GM23338 (cell line): ENCODE data around the gene TYROBP. TPM values are rescaled to one million over a fixed set of nuclear protein-coding genes. Genes with fewer than 3 reads are reported as not detected.

Experiments used
- ATAC-seq: fragments of 200-7000 bp; cut with Tn5 transposase; 3 replicates; pipeline ENCODE4 v1.9.1; 2020
- DNase-seq: peaks from one replicate; pipeline ENCODE4 v3.0.0-alpha.2; 2015; ENCODE audit warnings: low spot score
- H2AFZ ChIP-seq: fragments of 200-600 bp; sonication (generic); 2 replicates; pipeline ENCODE4 v1.8.0; 2016; ENCODE audit warnings: antibody characterized with exemption, mild to moderate bottlenecking, moderate library complexity
- H3F3A ChIP-seq: fragments of 200-600 bp; sonication (generic); replicated peaks from 2 replicates; pipeline ENCODE4 v1.8.0; 2017; ENCODE audit warnings: antibody characterized with exemption, mixed run types, low read depth
- H3K27ac ChIP-seq: fragments of 200-600 bp; sonication (generic); 2 replicates; pipeline ENCODE4 v1.6.1; 2016; ENCODE audit warnings: low read depth
- H3K27me3 ChIP-seq: fragments of 200-600 bp; sonication (generic); 2 replicates; pipeline ENCODE4 v1.8.0; 2016; ENCODE audit warnings: mild to moderate bottlenecking, mixed run types, moderate library complexity; ENCODE audit not compliant: insufficient read depth
- H3K36me3 ChIP-seq: fragments of 200-600 bp; sonication (generic); 2 replicates; pipeline ENCODE4 v1.8.0; 2016; ENCODE audit warnings: mild to moderate bottlenecking; ENCODE audit not compliant: insufficient read depth
- H3K4me1 ChIP-seq: fragments of 200-600 bp; sonication (generic); 2 replicates; pipeline ENCODE4 v1.8.0; 2016; ENCODE audit warnings: mild to moderate bottlenecking, moderate library complexity; ENCODE audit not compliant: insufficient read depth
- H3K4me2 ChIP-seq: fragments of 200-600 bp; sonication (generic); 2 replicates; pipeline ENCODE4 v1.7.1; 2017; ENCODE audit warnings: mixed run types
- H3K4me3 ChIP-seq: fragments of 200-600 bp; sonication (generic); 2 replicates; pipeline ENCODE4 v1.6.1; 2016; ENCODE audit warnings: mixed run types
- H3K79me2 ChIP-seq: fragments of 200-600 bp; sonication (generic); replicated peaks from 2 replicates; pipeline ENCODE4 v1.8.0; 2017; ENCODE audit warnings: mild to moderate bottlenecking; ENCODE audit not compliant: insufficient read depth
- H3K9me2 ChIP-seq: fragments of 200-600 bp; sonication (generic); 2 replicates; pipeline ENCODE4 v1.8.0; 2017; ENCODE audit not compliant: insufficient read depth
- H4K20me1 ChIP-seq: fragments of 200-600 bp; sonication (generic); replicated peaks from 2 replicates; pipeline ENCODE4 v1.8.0; 2017; ENCODE audit warnings: mild to moderate bottlenecking; ENCODE audit not compliant: insufficient read depth
- H3K27ac Mint-ChIP-seq: 2 replicates; pipeline ENCODE4 v1.8.0; 2020; ENCODE audit warnings: inconsistent platforms, mild to moderate bottlenecking, moderate library complexity, mixed read lengths
- H3K27me3 Mint-ChIP-seq: 3 replicates; pipeline ENCODE4 v1.8.0; 2022; ENCODE audit warnings: low read depth, mild to moderate bottlenecking, moderate library complexity, mixed read lengths, inconsistent platforms; ENCODE audit not compliant: insufficient read depth, poor library complexity
- H3K36me3 Mint-ChIP-seq: 3 replicates; pipeline ENCODE4 v1.8.0; 2021; ENCODE audit warnings: low read depth, mild to moderate bottlenecking, inconsistent platforms, moderate library complexity, mixed read lengths
- H3K4me1 Mint-ChIP-seq: 3 replicates; pipeline ENCODE4 v1.8.0; 2020; ENCODE audit warnings: mild to moderate bottlenecking, inconsistent platforms, mixed read lengths
- H3K4me3 Mint-ChIP-seq: 3 replicates; pipeline ENCODE4 v1.8.0; 2021; ENCODE audit warnings: moderate library complexity, mild to moderate bottlenecking, inconsistent platforms, mixed read lengths
- H3K9me3 Mint-ChIP-seq: 3 replicates; pipeline ENCODE4 v1.8.0; 2020; ENCODE audit warnings: moderate library complexity, mild to moderate bottlenecking, inconsistent platforms, mixed read lengths
- CREB1 ChIP-seq: fragments of 250-450 bp; sonication (Bioruptor Pico); IDR thresholded peaks from 2 replicates; pipeline ENCODE4 v1.5.0; 2020; ENCODE audit warnings: low read depth, mild to moderate bottlenecking, moderate library complexity
- CTCF ChIP-seq, 2 experiments: fragments of 200-600 bp in 1 of 2; sonication (generic) in 1 of 2; conservative IDR thresholded peaks; 2 replicates each; pipeline versions ENCODE4 v1.5.1 to v1.6.1; 2016 to 2017; ENCODE audit warnings: antibody characterized with exemption in 2 of 2, low read depth in 2 of 2, mild to moderate bottlenecking in 2 of 2, moderate library complexity in 1 of 2
- EZH2 ChIP-seq: fragments of 200-600 bp; sonication (generic); IDR thresholded peaks from one replicate; pipeline ENCODE4 v1.8.0; 2017; ENCODE audit warnings: antibody characterized with exemption, mild to moderate bottlenecking, low read depth; ENCODE audit not compliant: unreplicated experiment
- EZH2phosphoT487 ChIP-seq: fragments of 200-600 bp; sonication (generic); IDR thresholded peaks from one replicate; pipeline ENCODE4 v1.8.1; 2018; ENCODE audit warnings: antibody characterized with exemption; ENCODE audit not compliant: unreplicated experiment
- JUNB ChIP-seq: IDR thresholded peaks from one replicate; pipeline ENCODE4 v1.6.1; 2016; ENCODE audit warnings: antibody characterized with exemption; ENCODE audit not compliant: unreplicated experiment
- NANOG ChIP-seq: IDR thresholded peaks from 2 replicates; pipeline ENCODE4 v1.6.1; 2016; ENCODE audit warnings: antibody characterized with exemption, borderline replicate concordance
- POLR2AphosphoS5 ChIP-seq: IDR thresholded peaks from 2 replicates; pipeline ENCODE4 v1.6.1; 2016; ENCODE audit warnings: antibody characterized with exemption, low read depth
- STAT1 ChIP-seq: IDR thresholded peaks from one replicate; pipeline ENCODE4 v1.6.1; 2016; ENCODE audit warnings: antibody characterized with exemption; ENCODE audit not compliant: unreplicated experiment
- ZNF114 ChIP-seq: fragments of 250-450 bp; sonication (Bioruptor Pico); IDR thresholded peaks from 2 replicates; pipeline ENCODE4 v1.5.0; 2020; ENCODE audit warnings: mild to moderate bottlenecking, moderate library complexity
- ZNF331 ChIP-seq: fragments of 250-450 bp; sonication (Bioruptor Pico); IDR thresholded peaks from 2 replicates; pipeline ENCODE4 v1.5.0; 2020; ENCODE audit warnings: low read depth, mild to moderate bottlenecking, moderate library complexity
- polyA plus RNA-seq: library from polyadenylated mRNA; unstranded; fragments of >200 nt; fragmentation: Nextera tagmentation; extraction: Ambion mirVana; gene quantifications from 2 replicates; pipeline ENCODE4 v1.2.1, GENCODE V29; 2016
- total RNA-seq: library from RNA; depleted of rRNA; stranded (reverse); fragments of >200 nt; shearing (Covaris generic); gene quantifications from 2 replicates; pipeline ENCODE4 v1.2.3, GENCODE V29; 2014
- TF ChIP-seq, protein P1 (sequence below): IDR thresholded peaks from 2 replicates; pipeline ENCODE4 v1.6.1; 2016; ENCODE audit warnings: antibody characterized with exemption

The TYROBP gene
- total and polyA plus RNA-seq, 2 experiments from 2014 or later, result not detected

DNA sequence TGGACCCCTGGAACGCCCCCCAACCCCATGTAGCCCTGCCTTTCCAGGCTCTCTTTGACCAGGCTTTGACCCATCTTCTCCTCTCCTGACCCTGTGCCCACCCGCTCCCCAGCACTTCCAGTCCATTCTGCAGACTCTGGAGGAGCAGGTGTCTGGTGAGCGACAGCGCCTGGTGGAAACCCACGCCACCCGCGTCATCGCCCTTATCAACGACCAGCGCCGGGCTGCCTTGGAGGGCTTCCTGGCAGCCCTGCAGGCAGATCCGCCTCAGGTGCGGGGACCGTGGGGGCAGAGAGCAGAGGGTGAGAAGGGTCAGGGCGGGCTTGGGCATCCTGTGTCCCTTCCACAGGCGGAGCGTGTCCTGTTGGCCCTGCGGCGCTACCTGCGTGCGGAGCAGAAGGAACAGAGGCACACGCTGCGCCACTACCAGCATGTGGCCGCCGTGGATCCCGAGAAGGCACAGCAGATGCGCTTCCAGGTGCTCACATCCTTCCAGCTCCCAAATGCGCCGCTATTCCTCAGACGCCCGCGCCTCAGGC is 33.6 kb downstream of the TYROBP start:
- Histone ChIP-seq H3K4me1 (peaks cover 3% of the 10 kb centered on the region; the same call in 1 of the 2 replicates), H3K27me3 (0 out of 2 replicates have a peak, but pooled peaks cover 4% of the 10 kb centered on the region), H3K36me3 (no peaks in the 10 kb centered on the region), H3K4me2 (no peak overlapping the region), H3K27ac (no peak overlapping the region), H3K79me2 (no peaks in the 10 kb centered on the region), H3F3A (peaks cover 4% of the 10 kb centered on the region; the same call in 1 of the 2 replicates), H3K4me3 (no peak overlapping the region), H3K9me2 (no peaks in the 10 kb centered on the region), H2AFZ (no peak overlapping the region), H4K20me1 (no peaks in the 10 kb centered on the region)
- Mint-ChIP-seq H3K4me3 (no peak overlapping the region), H3K27me3 (peaks cover 26% of the 10 kb centered on the region), H3K9me3 (no peaks in the 10 kb centered on the region; the same call in 2 of the 3 replicates), H3K27ac (no peak overlapping the region), H3K36me3 (no peaks in the 10 kb centered on the region; the same call in 2 of the 3 replicates), H3K4me1 (peaks cover 25% of the 10 kb centered on the region)
- ATAC-seq (no peak), DNase-seq (no peak)
- TF ChIP-seq CTCF (conservative IDR thresholded peaks at IDR 0.05; ENCODE audit: low read depth in 2 of 2) (no peak), CREB1 (CRISPR knock-in tag) (no peak), ZNF331 (CRISPR knock-in tag) (no peak)

GRCh38 chr19:35872180-35872579 is 35.9 kb downstream of the TYROBP start:
- H4K20me1 ChIP-seq, result no peaks in the 10 kb centered on the region
- 0 out of 2 replicates have a peak overlapping the region, but pooled peaks have one; percentile 5 for H2AFZ ChIP-seq
- no peaks in the 10 kb centered on the region for H3K36me3 ChIP-seq
- no peaks in the 10 kb centered on the region for H3K9me2 ChIP-seq
- H3K4me3 Mint-ChIP-seq, result peak overlapping the region; percentile 26; the same call in 2 of the 3 replicates
- H3K4me2 ChIP-seq, result no peak overlapping the region
- peak overlapping the region; percentile 77 for H3K27ac Mint-ChIP-seq
- no peaks in the 10 kb centered on the region; the same call in 2 of the 3 replicates for H3K9me3 Mint-ChIP-seq
- H3K36me3 Mint-ChIP-seq, result no peaks in the 10 kb centered on the region; the same call in 2 of the 3 replicates
- peaks cover 11% of the 10 kb centered on the region for H3K27me3 ChIP-seq
- DNase-seq, result peak; percentile 63
- no peaks in the 10 kb centered on the region for H3K79me2 ChIP-seq
- peaks cover 15% of the 10 kb centered on the region; the same call in 1 of the 2 replicates for H3F3A ChIP-seq
- no peak overlapping the region for H3K27ac ChIP-seq
- TF ChIP-seq, protein P1, sequence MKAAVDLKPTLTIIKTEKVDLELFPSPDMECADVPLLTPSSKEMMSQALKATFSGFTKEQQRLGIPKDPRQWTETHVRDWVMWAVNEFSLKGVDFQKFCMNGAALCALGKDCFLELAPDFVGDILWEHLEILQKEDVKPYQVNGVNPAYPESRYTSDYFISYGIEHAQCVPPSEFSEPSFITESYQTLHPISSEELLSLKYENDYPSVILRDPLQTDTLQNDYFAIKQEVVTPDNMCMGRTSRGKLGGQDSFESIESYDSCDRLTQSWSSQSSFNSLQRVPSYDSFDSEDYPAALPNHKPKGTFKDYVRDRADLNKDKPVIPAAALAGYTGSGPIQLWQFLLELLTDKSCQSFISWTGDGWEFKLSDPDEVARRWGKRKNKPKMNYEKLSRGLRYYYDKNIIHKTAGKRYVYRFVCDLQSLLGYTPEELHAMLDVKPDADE, result peak; percentile 98
- TF ChIP-seq JUNB, result no peak
- peak; percentile 2; the same call in 1 of the 3 replicates for ATAC-seq
- peaks cover 29% of the 10 kb centered on the region for H3K27me3 Mint-ChIP-seq
- H3K4me3 ChIP-seq, result no peak overlapping the region
- H3K4me1 Mint-ChIP-seq, result peaks cover 23% of the 10 kb centered on the region
- H3K4me1 ChIP-seq, result peaks cover 12% of the 10 kb centered on the region

DNA sequence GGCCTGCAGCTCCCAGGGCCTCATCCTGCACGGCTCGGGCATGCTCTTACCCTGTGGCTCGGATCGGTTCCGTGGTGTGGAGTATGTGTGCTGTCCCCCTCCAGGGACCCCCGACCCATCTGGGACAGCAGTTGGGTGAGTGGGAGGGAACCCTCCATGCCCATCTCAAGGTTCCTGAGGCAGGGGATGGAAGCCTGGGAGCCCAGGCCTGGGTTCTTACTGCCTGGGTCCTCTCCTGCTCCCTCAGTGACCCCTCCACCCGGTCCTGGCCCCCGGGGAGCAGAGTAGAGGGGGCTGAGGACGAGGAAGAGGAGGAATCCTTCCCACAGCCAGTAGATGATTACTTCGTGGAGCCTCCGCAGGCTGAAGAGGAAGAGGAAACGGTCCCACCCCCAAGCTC is 36.5 kb downstream of the TYROBP start:
- peaks cover 29% of the 10 kb centered on the region for H3K27me3 Mint-ChIP-seq
- no peak overlapping the region for H3K4me3 ChIP-seq
- no peak overlapping the region for H3K4me3 Mint-ChIP-seq
- peaks cover 15% of the 10 kb centered on the region; the same call in 1 of the 2 replicates for H3F3A ChIP-seq
- H3K4me1 Mint-ChIP-seq, result peaks cover 23% of the 10 kb centered on the region
- H3K27me3 ChIP-seq, result peaks cover 16% of the 10 kb centered on the region
- H3K4me2 ChIP-seq, result no peak overlapping the region
- no peaks in the 10 kb centered on the region; the same call in 2 of the 3 replicates for H3K36me3 Mint-ChIP-seq
- ATAC-seq, result no peak
- no peaks in the 10 kb centered on the region for H4K20me1 ChIP-seq
- no peak for TF ChIP-seq CTCF (conservative IDR thresholded peaks at IDR 0.05; ENCODE audit: low read depth in 2 of 2)
- TF ChIP-seq ZNF114 (CRISPR knock-in tag), result no peak
- no peak for TF ChIP-seq JUNB
- no peak for TF ChIP-seq EZH2
- TF ChIP-seq EZH2phosphoT487, result no peak
- no peak for TF ChIP-seq CREB1 (CRISPR knock-in tag)
- no peak for TF ChIP-seq POLR2AphosphoS5
- TF ChIP-seq STAT1, result no peak
- TF ChIP-seq, protein P1, result no peak
- TF ChIP-seq NANOG, result no peak
- H3K27ac ChIP-seq, result no peak overlapping the region
- H3K4me1 ChIP-seq, result peaks cover 12% of the 10 kb centered on the region
- H2AFZ ChIP-seq, result no peak overlapping the region
- no peaks in the 10 kb centered on the region for H3K9me2 ChIP-seq
- H3K9me3 Mint-ChIP-seq, result no peaks in the 10 kb centered on the region; the same call in 2 of the 3 replicates
- DNase-seq, result no peak
- no peaks in the 10 kb centered on the region for H3K36me3 ChIP-seq
- H3K27ac Mint-ChIP-seq, result no peak overlapping the region; the same call in 1 of the 2 replicates
- no peaks in the 10 kb centered on the region for H3K79me2 ChIP-seq
